SK-N-SH (cell line): Measurements from ENCODE around the gene CCDC93. TPM values are rescaled to one million over a fixed set of nuclear protein-coding genes. Genes with fewer than 3 reads are reported as not detected.

Experiments
- CTCF ChIA-PET: fragments of 300-600, 350-600 bp; formaldehyde crosslinking; extraction: SDS; loops from one replicate; lab custom pipeline; 2021; lab: Yijun Ruan, JAX
- POLR2A ChIA-PET: fragments of 350-600 bp; sonication (Branson Sonifier 250); formaldehyde crosslinking; extraction: SDS; loops from one replicate; lab custom pipeline; 2020; ENCODE audit warnings: antibody characterized with exemption, inconsistent platforms; lab: Yijun Ruan, JAX
- DNase-seq: peaks from one replicate; pipeline ENCODE4 v3.0.0; 2012
- H2AFZ ChIP-seq: fragments of 200-600 bp; sonication (generic); 2 replicates; pipeline ENCODE4 v1.8.1; 2016; ENCODE audit warnings: antibody characterized with exemption, mild to moderate bottlenecking, low read depth
- H3F3A ChIP-seq: fragments of 200-600 bp; sonication (generic); replicated peaks from 2 replicates; pipeline ENCODE3; 2016; ENCODE audit warnings: antibody characterized with exemption, mild to moderate bottlenecking; ENCODE audit not compliant: insufficient read depth
- H3K27ac ChIP-seq, 2 experiments: fragments of 200-500 bp in 1 of 2; fragments of 200-600 bp in 1 of 2; sonication (Bioruptor generic) in 1 of 2; sonication (generic), shearing (Covaris generic) in 1 of 2; 2 replicates each; pipeline versions ENCODE4 v1.5.1 to v1.6.1; 2014 to 2016; ENCODE audit warnings: low read depth in 2 of 2, inconsistent platforms in 1 of 2, low read length in 1 of 2, mild to moderate bottlenecking in 1 of 2, mixed read lengths in 1 of 2
- H3K27me3 ChIP-seq: fragments of 200-600 bp; sonication (generic), shearing (Covaris generic); 2 replicates; pipeline ENCODE4 v1.6.1; 2016; ENCODE audit warnings: mixed run types; ENCODE audit not compliant: insufficient read depth
- H3K36me3 ChIP-seq, 2 experiments: fragments of 200-500 bp in 1 of 2; fragments of 200-600 bp in 1 of 2; sonication (Bioruptor generic) in 1 of 2; sonication (generic) in 1 of 2; replicated peaks in 1 of 2; 2 replicates each; pipeline versions ENCODE3 to v1.5.1; 2014 to 2016; ENCODE audit warnings: low read length in 1 of 2, mild to moderate bottlenecking in 1 of 2; ENCODE audit not compliant: insufficient read depth in 2 of 2, control insufficient read depth in 1 of 2
- H3K4me1 ChIP-seq, 2 experiments: fragments of 200-500 bp in 1 of 2; fragments of 200-600 bp in 1 of 2; sonication (Bioruptor generic) in 1 of 2; sonication (generic), shearing (Covaris generic) in 1 of 2; 2 replicates each; pipeline versions ENCODE4 v1.5.1 to v1.6.1; 2014 to 2016; ENCODE audit warnings: low read depth in 1 of 2, low read length in 1 of 2, mixed run types in 1 of 2; ENCODE audit not compliant: insufficient read depth in 2 of 2, control insufficient read depth in 1 of 2
- H3K4me2 ChIP-seq: fragments of 200-600 bp; sonication (generic), shearing (Covaris generic); 2 replicates; pipeline ENCODE4 v1.6.1; 2017; ENCODE audit warnings: mixed run types
- H3K4me3 ChIP-seq, 2 experiments: fragments of 200-500 bp in 1 of 2; fragments of 200-600 bp in 1 of 2; sonication (Bioruptor generic) in 1 of 2; sonication (generic), shearing (Covaris generic) in 1 of 2; 2 replicates each; pipeline versions ENCODE4 v1.5.1 to v1.8.1; 2014 to 2016; ENCODE audit warnings: low read depth in 2 of 2, inconsistent platforms in 1 of 2, low read length in 1 of 2, mild to moderate bottlenecking in 1 of 2, mixed read lengths in 1 of 2, moderate library complexity in 1 of 2
- H3K79me2 ChIP-seq: fragments of 200-600 bp; sonication (generic); 2 replicates; pipeline ENCODE4 v1.8.1; 2017; ENCODE audit warnings: mild to moderate bottlenecking; ENCODE audit not compliant: insufficient read depth
- H3K9ac ChIP-seq: fragments of 200-600 bp; sonication (generic); 2 replicates; pipeline ENCODE4 v1.6.1; 2017; ENCODE audit warnings: mixed run types
- H3K9me2 ChIP-seq: fragments of 200-600 bp; sonication (generic); 2 replicates; pipeline ENCODE4 v1.6.1; 2017; ENCODE audit warnings: mixed run types
- H3K9me3 ChIP-seq: fragments of 200-600 bp; sonication (generic); 2 replicates; pipeline ENCODE4 v1.6.1; 2017; ENCODE audit warnings: mixed run types, mild to moderate bottlenecking, moderate library complexity
- H4K20me1 ChIP-seq: fragments of 200-600 bp; sonication (generic); 2 replicates; pipeline ENCODE4 v1.6.1; 2017; ENCODE audit warnings: mild to moderate bottlenecking, mixed run types; ENCODE audit not compliant: insufficient read depth
- EP300 ChIP-seq, 2 experiments: IDR thresholded peaks; 2 replicates each; pipeline versions ENCODE4 v1.4.0 to v1.6.1; 2012; ENCODE audit warnings: borderline replicate concordance in 1 of 2, low read depth in 1 of 2, low read length in 1 of 2
- FOSL2 ChIP-seq: IDR thresholded peaks from 2 replicates; pipeline ENCODE4 v1.4.0; 2012; ENCODE audit warnings: low read depth, mild to moderate bottlenecking, moderate library complexity, borderline replicate concordance
- FOXJ3 ChIP-seq: sonication (generic); formaldehyde crosslinking; IDR thresholded peaks from 2 replicates; pipeline ENCODE4 v1.5.1; 2020; ENCODE audit warnings: mild to moderate bottlenecking, missing genetic modification reagents
- FOXM1 ChIP-seq: IDR thresholded peaks from 2 replicates; pipeline ENCODE4 v1.4.0; 2012; ENCODE audit warnings: low read depth, mild to moderate bottlenecking
- GATA2 ChIP-seq: sonication (generic); formaldehyde crosslinking; IDR thresholded peaks from 2 replicates; pipeline ENCODE4 v1.5.0; 2020; ENCODE audit warnings: mild to moderate bottlenecking, missing genetic modification reagents
- NFIC ChIP-seq: IDR thresholded peaks from 2 replicates; pipeline ENCODE4 v1.4.0; 2012; ENCODE audit warnings: borderline replicate concordance
- NRF1 ChIP-seq: IDR thresholded peaks from 2 replicates; pipeline ENCODE4 v1.6.1; 2012; ENCODE audit warnings: low read depth, mild to moderate bottlenecking, low read length
- POLR2AphosphoS5 ChIP-seq: IDR thresholded peaks from 2 replicates; pipeline ENCODE4 v1.6.1; 2012; ENCODE audit warnings: low read depth, low read length
- RAD21 ChIP-seq: IDR thresholded peaks from 2 replicates; pipeline ENCODE4 v1.6.1; 2012; ENCODE audit warnings: mild to moderate bottlenecking, low read length
- RXRA ChIP-seq: IDR thresholded peaks from 2 replicates; pipeline ENCODE4 v1.4.0; 2012; ENCODE audit warnings: low read depth, mild to moderate bottlenecking, borderline replicate concordance
- SIN3A ChIP-seq: IDR thresholded peaks from 2 replicates; pipeline ENCODE4 v1.6.1; 2012; ENCODE audit warnings: low read depth, mild to moderate bottlenecking, low read length, moderate library complexity, borderline replicate concordance
- SMC3 ChIP-seq: IDR thresholded peaks from 2 replicates; pipeline ENCODE4 v1.6.1; 2012; ENCODE audit warnings: low read depth, low read length, improper control_type of control experiment
- TEAD4 ChIP-seq: IDR thresholded peaks from 2 replicates; pipeline ENCODE4 v1.4.0; 2012; ENCODE audit warnings: mild to moderate bottlenecking, borderline replicate concordance; ENCODE audit not compliant: insufficient read depth
- WGBS: methylation state at CpG from one replicate; pipeline ENCODE4 v1.1.6; 2017; ENCODE audit warnings: low lambda C conversion rate; 5-methylcytosine and 5-hydroxymethylcytosine counted together
- polyA plus RNA-seq, 3 experiments: library from polyadenylated mRNA; depleted of rRNA; stranded (reverse); fragments of >200 nt; gene quantifications; 2 replicates each; pipeline ENCODE4 v1.2.3, GENCODE V29; 2012
- TF ChIP-seq, protein P1 (sequence below): IDR thresholded peaks from 2 replicates; pipeline ENCODE4 v1.4.0; 2012; ENCODE audit warnings: low read depth, borderline replicate concordance
- TF ChIP-seq, protein P2 (sequence below): fragments of 150-350 bp; IDR thresholded peaks from 2 replicates; pipeline ENCODE4 v1.6.1; 2017; ENCODE audit warnings: antibody characterized with exemption, low read length, low read depth, borderline replicate concordance

CCDC93 gene
- polyA plus RNA-seq, 1 of the 3 experiments (the other 2 are of a cell fraction): 11.7 TPM

DNA sequence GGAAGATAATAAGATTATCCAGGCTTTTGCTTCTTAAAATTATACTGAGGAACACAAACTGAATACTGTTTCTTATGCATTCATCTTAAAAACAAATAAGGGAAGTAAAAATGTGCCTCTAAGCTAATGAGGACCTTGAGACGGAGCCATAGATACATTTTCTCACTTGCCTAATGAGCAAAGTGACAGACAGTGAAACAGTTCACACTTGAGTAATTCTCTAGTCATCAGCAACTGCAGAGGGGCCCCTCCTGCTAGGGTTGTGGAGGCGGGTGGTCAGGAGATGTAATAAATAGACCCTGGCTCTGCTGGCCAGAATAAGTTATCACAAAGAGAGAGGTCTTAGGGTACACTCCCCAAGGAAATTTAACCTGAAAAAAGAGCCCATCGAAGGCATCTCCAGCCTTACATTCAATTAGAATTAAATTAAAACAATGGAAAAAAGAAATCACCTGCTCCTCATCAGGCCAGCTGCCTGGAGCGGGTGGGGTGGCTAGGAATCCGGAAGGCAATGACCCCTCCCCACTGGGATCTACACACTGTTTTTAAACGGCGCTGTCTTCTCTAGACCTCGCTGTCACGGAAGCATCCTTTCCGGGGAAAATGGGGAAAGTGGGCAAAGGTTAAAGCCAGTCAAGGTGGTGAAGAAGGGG lies 41.8 kb upstream of the CCDC93 start (continued):
- TF ChIP-seq FOSL2 (no peak), FOXJ3 (CRISPR knock-in tag) (no peak), RAD21 (no peak), EP300 (IDR thresholded peaks at IDR 0.05; ENCODE audit: borderline replicate concordance in 1 of 2, low read depth in 1 of 2, low read length in 1 of 2) (no peak), RXRA (no peak)
- TF ChIP-seq, protein P1, sequence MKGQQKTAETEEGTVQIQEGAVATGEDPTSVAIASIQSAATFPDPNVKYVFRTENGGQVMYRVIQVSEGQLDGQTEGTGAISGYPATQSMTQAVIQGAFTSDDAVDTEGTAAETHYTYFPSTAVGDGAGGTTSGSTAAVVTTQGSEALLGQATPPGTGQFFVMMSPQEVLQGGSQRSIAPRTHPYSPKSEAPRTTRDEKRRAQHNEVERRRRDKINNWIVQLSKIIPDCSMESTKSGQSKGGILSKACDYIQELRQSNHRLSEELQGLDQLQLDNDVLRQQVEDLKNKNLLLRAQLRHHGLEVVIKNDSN: no peak

DNA sequence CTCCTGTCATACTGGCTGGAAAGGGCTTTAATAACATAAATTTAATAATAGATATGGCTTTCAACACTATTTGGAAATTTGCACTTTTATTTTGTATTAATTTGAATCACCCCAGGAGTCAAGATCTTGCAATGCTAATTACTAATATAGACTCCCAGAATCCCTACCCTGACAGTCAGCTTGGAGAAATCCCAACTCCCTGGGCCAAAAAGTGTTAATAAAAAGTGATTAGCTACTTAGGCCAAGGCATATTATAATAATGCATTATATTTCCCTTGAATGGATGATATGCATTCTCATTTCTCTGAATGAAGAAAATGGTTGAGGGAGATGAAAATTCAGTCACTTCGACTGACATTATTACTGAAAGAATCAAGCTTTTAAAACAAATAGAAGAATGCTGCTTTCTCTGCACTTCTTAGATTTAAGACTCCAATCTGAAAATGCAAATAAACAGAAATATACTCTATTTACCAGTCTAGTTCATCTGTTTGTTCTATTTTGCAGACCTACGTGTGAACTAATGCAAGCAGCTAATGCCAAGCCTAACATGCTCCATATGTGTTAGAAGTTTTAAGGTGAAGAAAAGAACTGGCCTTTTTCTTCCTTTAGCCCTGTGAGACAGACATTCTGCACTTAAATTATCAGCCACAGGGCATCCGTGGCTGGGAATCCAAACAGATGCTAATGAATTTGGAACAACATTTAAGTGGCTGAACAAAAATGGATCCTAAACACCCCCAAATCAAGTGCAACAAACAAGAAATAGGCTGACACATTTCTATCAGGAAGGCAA lies 40.5 kb upstream of the CCDC93 start:
- Histone ChIP-seq H4K20me1 (no peaks in the 10 kb centered on the region), H3K27me3 (peaks cover 4% of the 10 kb centered on the region; the same call in 1 of the 2 replicates), H3K4me3 (no peak overlapping the region), H3K9ac (no peak overlapping the region), H3K27ac (no peak overlapping the region), H3K36me3 (no peaks in the 10 kb centered on the region), H3K4me2 (no peak overlapping the region), H3K79me2 (no peaks in the 10 kb centered on the region), H2AFZ (no peak overlapping the region), H3K9me3 (no peaks in the 10 kb centered on the region), H3F3A (no peaks in the 10 kb centered on the region), H3K9me2 (no peaks in the 10 kb centered on the region), H3K4me1 (no peaks in the 10 kb centered on the region; a peak in 2 of 4 replicates)
- 15% methylated on average over 3 of the region's 3 CpGs for WGBS
- no peak for DNase-seq
- CTCF ChIA-PET: interaction anchor here (1.2 to 2.4 kb wide), 3 partner anchors 10 to 25 kb away, joined by 3 to 12 read pairs (median 3); no protein-coding TSS in a partner anchor
- no peak for TF ChIP-seq SMC3
- TF ChIP-seq, protein P2, sequence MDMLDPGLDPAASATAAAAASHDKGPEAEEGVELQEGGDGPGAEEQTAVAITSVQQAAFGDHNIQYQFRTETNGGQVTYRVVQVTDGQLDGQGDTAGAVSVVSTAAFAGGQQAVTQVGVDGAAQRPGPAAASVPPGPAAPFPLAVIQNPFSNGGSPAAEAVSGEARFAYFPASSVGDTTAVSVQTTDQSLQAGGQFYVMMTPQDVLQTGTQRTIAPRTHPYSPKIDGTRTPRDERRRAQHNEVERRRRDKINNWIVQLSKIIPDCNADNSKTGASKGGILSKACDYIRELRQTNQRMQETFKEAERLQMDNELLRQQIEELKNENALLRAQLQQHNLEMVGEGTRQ: no peak
- TF ChIP-seq FOSL2: no peak
- no peak for TF ChIP-seq FOXJ3 (CRISPR knock-in tag)
- no peak for TF ChIP-seq POLR2AphosphoS5
- TF ChIP-seq NFIC: no peak
- TF ChIP-seq GATA2: no peak
- TF ChIP-seq NRF1: no peak
- no peak for TF ChIP-seq TEAD4
- TF ChIP-seq FOXM1: no peak
- no peak for TF ChIP-seq SIN3A
- POLR2A ChIA-PET: no interaction called here
